PC-3 (cell line): ENCODE results near the gene GGCX. TPM values are rescaled to one million over a fixed set of nuclear protein-coding genes. Genes with fewer than 3 reads are reported as not detected.
A peak's percentile ranks its signal among the peaks of the same experiment; 100 is the strongest.
"Not testable (repeated sequence)": the region's sequence is repeated elsewhere in the genome, so short reads cannot be mapped to it uniquely, and the experiment has no call there.

ENCODE experiments used
- ATAC-seq: fragments of 200-7000 bp; cut with Tn5 transposase; 2 replicates; pipeline ENCODE4 v1.9.1; 2020; ENCODE audit warnings: mild to moderate bottlenecking, moderate library complexity
- BruUV-seq: library from RNA; stranded (reverse); fragments of 400-500 nt; replicated peaks from 2 replicates; lab custom pipeline; 2021; lab: Mats Ljungman, UMichigan
- CTCF ChIA-PET: fragments of 300-600 bp; sonication (Branson Sonifier 250); formaldehyde crosslinking; loops from one replicate; lab custom pipeline; 2022; ENCODE audit warnings: antibody characterized with exemption; lab: Charles Lee
- POLR2A ChIA-PET: fragments of 300-600 bp; sonication (Branson Sonifier 250); formaldehyde crosslinking; loops from one replicate; lab custom pipeline; 2022; ENCODE audit warnings: antibody characterized with exemption; ENCODE audit not compliant: unreplicated experiment; lab: Charles Lee
- DNase-seq: peaks from one replicate; pipeline ENCODE4 v3.0.0-alpha.2; 2015
- H2AFZ ChIP-seq: fragments of 300-600 bp; sonication (generic); 2 replicates; pipeline ENCODE4 v1.6.0; 2016; ENCODE audit warnings: antibody characterized with exemption, low read length
- H3F3A ChIP-seq: fragments of 300-600 bp; sonication (generic); one replicate; pipeline ENCODE4 v1.6.0; 2017; ENCODE audit warnings: antibody characterized with exemption, low read length, control low read depth, mild to moderate bottlenecking; ENCODE audit not compliant: unreplicated experiment
- H3K27ac ChIP-seq: fragments of 300-600 bp; sonication (generic); 2 replicates; pipeline ENCODE4 v1.5.1; 2016; ENCODE audit warnings: mild to moderate bottlenecking, low read length
- H3K27me3 ChIP-seq: fragments of 300-600 bp; sonication (generic); 2 replicates; pipeline ENCODE4 v1.6.1; 2016; ENCODE audit warnings: low read length, mixed read lengths
- H3K36me3 ChIP-seq: fragments of 300-600 bp; sonication (generic); 2 replicates; pipeline ENCODE4 v1.6.1; 2016; ENCODE audit warnings: low read depth, mixed run types, low read length, mixed read lengths
- H3K4me1 ChIP-seq: fragments of 300-600 bp; sonication (generic); 2 replicates; pipeline ENCODE4 v1.5.1; 2016; ENCODE audit warnings: low read length; ENCODE audit not compliant: insufficient read depth
- H3K4me2 ChIP-seq: fragments of 300-600 bp; sonication (generic); 2 replicates; pipeline ENCODE4 v1.6.0; 2016; ENCODE audit warnings: low read length
- H3K4me3 ChIP-seq: fragments of 300-600 bp; sonication (generic); 2 replicates; pipeline ENCODE4 v1.5.1; 2016; ENCODE audit warnings: mild to moderate bottlenecking, low read length, mixed read lengths
- H3K79me2 ChIP-seq: fragments of 300-600 bp; sonication (generic); 2 replicates; pipeline ENCODE4 v1.6.1; 2017; ENCODE audit warnings: low read length, mixed read lengths
- H3K9ac ChIP-seq: fragments of 300-600 bp; sonication (generic); 2 replicates; pipeline ENCODE4 v1.6.0; 2016; ENCODE audit warnings: mild to moderate bottlenecking, low read length
- H3K9me2 ChIP-seq: fragments of 300-600 bp; sonication (generic); replicated peaks from 2 replicates; pipeline ENCODE4 v1.6.1; 2016; ENCODE audit warnings: mixed run types, low read length, mixed read lengths
- H3K9me3 ChIP-seq: fragments of 300-600 bp; sonication (generic); 2 replicates; pipeline ENCODE4 v1.6.1; 2016; ENCODE audit warnings: low read length, mixed read lengths
- H4K20me1 ChIP-seq: fragments of 300-600 bp; sonication (generic); 2 replicates; pipeline ENCODE4 v1.6.1; 2016; ENCODE audit warnings: low read length, mixed read lengths
- EZH2 ChIP-seq: fragments of 300-600 bp; sonication (generic); IDR thresholded peaks from one replicate; pipeline ENCODE4 v1.6.1; 2017; ENCODE audit warnings: antibody characterized with exemption, mild to moderate bottlenecking, low read length; ENCODE audit not compliant: unreplicated experiment
- EZH2phosphoT487 ChIP-seq: fragments of 300-600 bp; sonication (generic); IDR thresholded peaks from 2 replicates; pipeline ENCODE4 v1.6.1; 2018; ENCODE audit warnings: mild to moderate bottlenecking, antibody characterized with exemption, low read length, borderline replicate concordance
- intact Hi-C: fragments of 100-400 bp; cut with micrococcal nuclease; formaldehyde crosslinking; loops from 2 replicates; pipeline ENCODE4 v1.9.0; 2023
- total RNA-seq: library from RNA; depleted of rRNA; stranded (reverse); fragments of >200 nt; gene quantifications from 2 replicates; pipeline ENCODE4 v1.2.3, GENCODE V29; 2014
- TF ChIP-seq, protein P1 (sequence below): fragments of 300-600 bp; sonication (generic); conservative IDR thresholded peaks from 2 replicates; pipeline ENCODE4 v1.5.1; 2017; ENCODE audit warnings: antibody characterized with exemption, low read depth, mild to moderate bottlenecking, low read length

GGCX gene
- total RNA-seq, 1 experiment from 2014 or later: 46.7 TPM

DNA sequence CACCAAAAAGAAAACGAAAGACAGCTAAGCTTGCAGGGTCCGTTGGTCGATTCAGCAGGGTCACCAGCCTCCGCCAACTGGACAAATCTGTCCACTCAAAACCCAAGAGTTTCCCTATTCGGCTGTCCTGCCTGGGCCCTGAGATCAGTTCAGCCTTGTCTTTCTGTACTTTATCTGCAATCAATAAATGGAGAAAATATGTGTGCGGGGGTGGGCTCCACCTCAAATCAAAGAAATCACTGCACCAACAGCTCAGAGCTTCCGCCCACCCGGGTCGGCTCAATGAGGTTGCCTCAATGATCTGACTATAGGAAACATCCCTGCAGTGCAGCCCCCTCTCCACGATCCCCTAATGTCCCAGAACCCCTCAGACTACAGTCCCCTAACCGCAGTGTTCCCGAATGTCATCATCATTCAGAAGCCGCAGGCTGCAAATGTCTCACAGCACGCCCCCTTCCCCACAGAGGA lies 447 bp downstream of the GGCX start:
- Histone ChIP-seq H3K4me2 (peak overlapping the region; percentile 92), H3K9me2 (no peaks in the 10 kb centered on the region), H3F3A (no peaks in the 10 kb centered on the region), H2AFZ (peak overlapping the region; percentile 94; the same call in 1 of the 2 replicates), H4K20me1 (no peaks in the 10 kb centered on the region), H3K9ac (peak overlapping the region; percentile 84), H3K4me3 (peak overlapping the region; percentile 88), H3K9me3 (no peaks in the 10 kb centered on the region), H3K27me3 (no peaks in the 10 kb centered on the region), H3K27ac (no peak overlapping the region), H3K79me2 (peaks cover 35% of the 10 kb centered on the region), H3K36me3 (peaks cover 12% of the 10 kb centered on the region; the same call in 1 of the 2 replicates), H3K4me1 (peaks cover 10% of the 10 kb centered on the region)
- BruUV-seq: TSS peak; percentile 61
- TF ChIP-seq EZH2phosphoT487 (no peak), EZH2 (no peak)
- TF ChIP-seq, protein P1, sequence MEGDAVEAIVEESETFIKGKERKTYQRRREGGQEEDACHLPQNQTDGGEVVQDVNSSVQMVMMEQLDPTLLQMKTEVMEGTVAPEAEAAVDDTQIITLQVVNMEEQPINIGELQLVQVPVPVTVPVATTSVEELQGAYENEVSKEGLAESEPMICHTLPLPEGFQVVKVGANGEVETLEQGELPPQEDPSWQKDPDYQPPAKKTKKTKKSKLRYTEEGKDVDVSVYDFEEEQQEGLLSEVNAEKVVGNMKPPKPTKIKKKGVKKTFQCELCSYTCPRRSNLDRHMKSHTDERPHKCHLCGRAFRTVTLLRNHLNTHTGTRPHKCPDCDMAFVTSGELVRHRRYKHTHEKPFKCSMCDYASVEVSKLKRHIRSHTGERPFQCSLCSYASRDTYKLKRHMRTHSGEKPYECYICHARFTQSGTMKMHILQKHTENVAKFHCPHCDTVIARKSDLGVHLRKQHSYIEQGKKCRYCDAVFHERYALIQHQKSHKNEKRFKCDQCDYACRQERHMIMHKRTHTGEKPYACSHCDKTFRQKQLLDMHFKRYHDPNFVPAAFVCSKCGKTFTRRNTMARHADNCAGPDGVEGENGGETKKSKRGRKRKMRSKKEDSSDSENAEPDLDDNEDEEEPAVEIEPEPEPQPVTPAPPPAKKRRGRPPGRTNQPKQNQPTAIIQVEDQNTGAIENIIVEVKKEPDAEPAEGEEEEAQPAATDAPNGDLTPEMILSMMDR: no peak
- ChIA-PET POLR2A (interaction anchor here (0.6 to 0.8 kb wide), 2 partner anchors 168 to 591 kb away, joined by 3 read pairs; no protein-coding TSS in a partner anchor), CTCF (interaction anchor here (0.6 to 1.1 kb wide), 2 partner anchors 9 to 77 kb away, joined by 3 to 8 read pairs; no protein-coding TSS in a partner anchor)
- intact Hi-C loops: loop anchor here (1.0 to 2.0 kb wide), 2 partner anchors 16 to 42 kb away; partner anchors contain the start of genes TMEM150A and VAMP8
- no peak for DNase-seq
- peak; percentile 5 for ATAC-seq

DNA sequence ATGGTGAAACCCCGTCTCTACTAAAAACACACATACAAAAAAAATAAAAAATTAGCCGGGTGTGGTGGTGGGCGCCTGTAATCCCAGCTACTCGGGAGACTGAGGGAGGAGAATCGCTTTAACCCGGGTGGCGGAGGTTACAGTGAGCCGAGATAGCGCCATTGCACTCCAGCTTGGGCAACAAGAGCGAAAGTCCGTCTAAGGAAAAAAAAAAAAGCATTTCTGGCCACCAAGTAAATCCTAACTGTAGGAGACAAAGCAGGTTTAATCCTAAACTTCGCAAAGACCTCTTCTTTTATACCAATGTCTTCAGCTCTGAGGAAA lies 928 bp downstream of the GGCX start:
- not testable (repeated sequence) for H3K27ac ChIP-seq, H3K27me3 ChIP-seq, DNase-seq, H3F3A ChIP-seq, ATAC-seq, BruUV-seq, H3K9me3 ChIP-seq, H4K20me1 ChIP-seq, H3K9me2 ChIP-seq, H2AFZ ChIP-seq
- Histone ChIP-seq H3K36me3 (peaks cover 13% of the 10 kb centered on the region; the same call in 1 of the 2 replicates), H3K79me2 (peaks cover 35% of the 10 kb centered on the region), H3K4me2 (peak overlapping the region; percentile 92), H3K4me1 (peaks cover 10% of the 10 kb centered on the region), H3K4me3 (peak overlapping the region; percentile 88), H3K9ac (peak overlapping the region; percentile 84)
- CTCF ChIA-PET: interaction anchor here (0.7 to 1.1 kb wide), 2 partner anchors 8 to 250 kb away, joined by 3 read pairs; no protein-coding TSS in a partner anchor
- intact Hi-C loops: loop anchor here (2.0 kb wide), 1 partner anchor 42 kb away; the partner anchor contains the start of gene TMEM150A
- POLR2A ChIA-PET: interaction anchor here (0.6 kb wide), 1 partner anchor 167 kb away, joined by 3 read pairs; no protein-coding TSS in a partner anchor

DNA sequence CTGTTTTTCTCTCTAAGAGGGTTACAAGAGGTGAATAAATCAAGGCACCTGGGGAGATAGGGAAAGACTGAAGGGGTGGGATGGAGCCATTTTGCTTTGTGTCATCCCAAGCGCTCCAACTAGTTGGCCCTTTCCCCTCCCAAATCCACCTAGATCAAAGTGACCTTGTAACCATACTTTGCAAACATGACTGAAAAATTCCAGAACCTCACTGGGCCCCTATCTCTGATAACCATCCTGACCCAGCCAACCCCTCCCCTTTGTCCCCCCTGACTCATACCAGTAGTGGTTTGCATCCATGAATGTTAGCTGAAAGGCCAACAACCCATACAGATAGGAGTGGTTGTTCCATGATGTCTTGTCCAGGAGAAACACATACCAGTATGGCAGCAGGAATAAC lies 3.1 kb downstream of the GGCX start:
- Histone ChIP-seq H3K9me3 (no peaks in the 10 kb centered on the region), H3K27ac (no peak overlapping the region), H3K79me2 (peaks cover 35% of the 10 kb centered on the region), H3F3A (no peaks in the 10 kb centered on the region), H3K4me2 (no peak overlapping the region), H3K36me3 (peaks cover 21% of the 10 kb centered on the region; the same call in 1 of the 2 replicates), H3K27me3 (no peaks in the 10 kb centered on the region), H4K20me1 (no peaks in the 10 kb centered on the region), H2AFZ (no peak overlapping the region), H3K4me3 (no peak overlapping the region), H3K9ac (no peak overlapping the region), H3K9me2 (no peaks in the 10 kb centered on the region), H3K4me1 (peaks cover 10% of the 10 kb centered on the region)
- no peak for ATAC-seq
- ChIA-PET POLR2A (no interaction called here), CTCF (no interaction called here)
- no peak for DNase-seq
- TF ChIP-seq EZH2: no peak
- TF ChIP-seq, protein P1: no peak
- TF ChIP-seq EZH2phosphoT487: no peak
- intact Hi-C loops: no loop called here
- no TSS peak for BruUV-seq
